ENCODE results near the gene KLHL20. TPM values are rescaled to one million over a fixed set of nuclear protein-coding genes. Genes with fewer than 3 reads are reported as not detected.
"Not testable (repeated sequence)": the region's sequence is repeated elsewhere in the genome, so short reads cannot be mapped to it uniquely, and the experiment has no call there.

The KLHL20 gene
- total and polyA plus RNA-seq, 2 of the 8 experiments (the other 6 are each of a cell fraction or from before 2014, with no cell fraction given), result 4.9 to 12.3 TPM

DNA sequence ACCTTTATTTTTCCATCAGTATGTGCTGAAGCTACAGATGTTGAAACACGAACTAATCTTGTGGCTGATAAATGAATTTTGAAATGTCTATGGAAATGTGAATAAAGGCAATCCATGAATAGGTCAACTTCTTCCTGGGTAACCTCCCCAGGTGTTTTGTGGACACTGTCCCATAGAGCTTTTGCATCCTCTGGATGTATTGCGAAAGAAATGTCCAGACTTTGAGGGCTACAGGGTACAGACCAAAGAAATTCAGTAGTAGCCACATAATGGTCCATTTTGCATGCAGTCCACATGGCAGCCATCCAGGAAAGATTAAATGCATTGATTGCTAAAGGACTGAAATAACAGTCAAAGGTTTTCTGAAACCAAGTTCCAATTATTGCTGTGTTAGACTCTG lies 88.2 kb downstream of the KLHL20 start:
- Histone ChIP-seq H4K8ac (ENCODE audit: extremely low read depth, insufficient read depth, low read length) (no peak overlapping the region), H3K9me3 (ENCODE audit: insufficient read depth in 2 of 2, low read depth in 1 of 2, low read length in 1 of 2) (no peaks in the 10 kb centered on the region), H2BK120ac (replicated peaks; ENCODE audit: low read depth, low read length) (no peak overlapping the region), H3K23me2 (ENCODE audit: low read depth, low read length) (no peaks in the 10 kb centered on the region), H3K4me2 (ENCODE audit: insufficient read depth in 1 of 2, low read depth in 2 of 2, low read length in 2 of 2) (no peak overlapping the region), H3K23ac (ENCODE audit: insufficient read length) (no peak overlapping the region), H2AK5ac (ENCODE audit: low read depth, low read length) (no peak overlapping the region), H2BK20ac (ENCODE audit: low read length) (no peak overlapping the region), H3K4ac (replicated peaks; ENCODE audit: insufficient read length, low read depth, low read length) (no peak overlapping the region), H2BK15ac (ENCODE audit: low read length) (no peak overlapping the region), H3K9ac (replicated peaks in 1 of 4; ENCODE audit: extremely low read depth in 1 of 4, low read depth in 3 of 4, low read length in 3 of 4) (no peak overlapping the region), H2AFZ (ENCODE audit: low read length) (no peak overlapping the region), H3K79me1 (ENCODE audit: low read depth, low read length) (no peaks in the 10 kb centered on the region), H2BK5ac (ENCODE audit: low read depth, low read length) (no peak overlapping the region), H4K20me1 (replicated peaks in 1 of 2; ENCODE audit: control insufficient read depth in 1 of 2, insufficient read depth in 2 of 2, low read length in 2 of 2) (no peaks in the 10 kb centered on the region), H2BK12ac (ENCODE audit: low read depth, low read length) (no peak overlapping the region), H4K91ac (replicated peaks; ENCODE audit: insufficient read length, low read length) (no peak overlapping the region), H3K36me3 (ENCODE audit: control insufficient read depth in 2 of 4, insufficient read depth in 4 of 4, low read length in 3 of 4) (peaks cover 3 to 46% (median 16%) of the 10 kb centered on the region in 4 experiments; a peak in 7 of 8 replicates), H3K27ac (ENCODE audit: low read depth, low read length) (no peak overlapping the region), H3K27me3 (replicated peaks in 1 of 4; ENCODE audit: control insufficient read depth in 3 of 4, extremely low read depth in 1 of 4, insufficient read depth in 3 of 4, low read length in 3 of 4) (no peaks in the 10 kb centered on the region), H3K14ac (ENCODE audit: insufficient read length) (no peak overlapping the region), H3K79me2 (ENCODE audit: control insufficient read depth in 1 of 2, insufficient read depth in 2 of 2, low read length in 2 of 2) (no peaks in the 10 kb centered on the region), H3K18ac (ENCODE audit: extremely low read depth, low read length) (no peak overlapping the region), H3K56ac (replicated peaks; ENCODE audit: insufficient read length, low read depth, low read length) (no peak overlapping the region), H4K5ac (ENCODE audit: insufficient read length, low read depth, low read length) (no peak overlapping the region), H3K4me3 (ENCODE audit: extremely low read depth in 1 of 4, insufficient read depth in 2 of 4, low read depth in 3 of 4, low read length in 4 of 4) (no peak overlapping the region), H3K4me1 (replicated peaks in 1 of 4; ENCODE audit: control insufficient read depth in 3 of 4, insufficient read depth in 4 of 4, low read length in 3 of 4) (no peaks in the 10 kb centered on the region)
- ChIA-PET POLR2A (ENCODE audit: partially characterized antibody) (no interaction called here), CTCF (ENCODE audit: partially characterized antibody) (no interaction called here)
- DNase-seq (ENCODE audit: low read depth in 1 of 2, low spot score in 2 of 2) (no peak), FAIRE-seq (no peak)
- peak; percentile 8; the same call in 1 of the 2 replicates for TF ChIP-seq CEBPB (IDR thresholded peaks at IDR 0.05; ENCODE audit: low read depth, low read length)
- no peak for TF ChIP-seq TEAD4 (IDR thresholded peaks at IDR 0.05; ENCODE audit: low read depth, low read length)
- 87% methylated on average over 2 of the region's 2 CpGs; no CpG with 5 or more reads in 1 of the 2 experiments for WGBS, 2 experiments (ENCODE audit: extremely low coverage in 1 of 2, insufficient coverage in 1 of 2, insufficient read length in 1 of 2, insufficient replicate concordance in 2 of 2, low coverage in 1 of 2, low lambda C conversion rate in 2 of 2, missing lambda C conversion rate in 1 of 2)

DNA sequence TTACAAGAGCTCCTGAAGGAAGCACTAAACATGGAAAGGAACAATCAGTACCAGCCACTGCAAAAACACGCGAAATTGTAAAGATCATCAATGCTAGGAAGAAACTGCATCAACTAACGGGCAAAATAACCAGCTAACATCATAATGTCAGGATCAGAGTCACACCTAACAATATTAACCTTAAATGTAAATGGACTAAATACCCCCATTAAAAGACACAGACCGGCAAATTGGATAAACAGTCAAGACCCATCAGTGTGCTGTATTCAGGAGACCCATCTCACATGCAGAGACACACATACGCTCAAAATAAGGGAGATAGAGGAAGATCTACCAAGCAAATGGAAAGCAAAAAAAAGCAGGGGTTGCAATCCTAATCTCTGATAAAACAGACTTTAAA lies 98.9 kb downstream of the KLHL20 start:
- H3K56ac ChIP-seq (replicated peaks; ENCODE audit: insufficient read length, low read depth, low read length); H3K27me3 ChIP-seq (replicated peaks in 1 of 4; ENCODE audit: control insufficient read depth in 3 of 4, extremely low read depth in 1 of 4, insufficient read depth in 3 of 4, low read length in 3 of 4); DNase-seq (ENCODE audit: low read depth in 1 of 2, low spot score in 2 of 2); H3K18ac ChIP-seq (ENCODE audit: extremely low read depth, low read length); H3K4me1 ChIP-seq (replicated peaks in 1 of 4; ENCODE audit: control insufficient read depth in 3 of 4, insufficient read depth in 4 of 4, low read length in 3 of 4); H3K14ac ChIP-seq (ENCODE audit: insufficient read length); H3K79me1 ChIP-seq (ENCODE audit: low read depth, low read length); H4K8ac ChIP-seq (ENCODE audit: extremely low read depth, insufficient read depth, low read length); H4K5ac ChIP-seq (ENCODE audit: insufficient read length, low read depth, low read length); H4K20me1 ChIP-seq (replicated peaks in 1 of 2; ENCODE audit: control insufficient read depth in 1 of 2, insufficient read depth in 2 of 2, low read length in 2 of 2); H3K27ac ChIP-seq (ENCODE audit: low read depth, low read length); POLR2A ChIA-PET (ENCODE audit: partially characterized antibody); H2BK12ac ChIP-seq (ENCODE audit: low read depth, low read length); H2AFZ ChIP-seq (ENCODE audit: low read length); H3K23me2 ChIP-seq (ENCODE audit: low read depth, low read length); H2BK20ac ChIP-seq (ENCODE audit: low read length); H3K36me3 ChIP-seq (ENCODE audit: control insufficient read depth in 2 of 4, insufficient read depth in 4 of 4, low read length in 3 of 4); H2BK120ac ChIP-seq (replicated peaks; ENCODE audit: low read depth, low read length); FAIRE-seq; H3K4ac ChIP-seq (replicated peaks; ENCODE audit: insufficient read length, low read depth, low read length); H4K91ac ChIP-seq (replicated peaks; ENCODE audit: insufficient read length, low read length); H2BK5ac ChIP-seq (ENCODE audit: low read depth, low read length); H3K23ac ChIP-seq (ENCODE audit: insufficient read length); H3K9ac ChIP-seq (replicated peaks in 1 of 4; ENCODE audit: extremely low read depth in 1 of 4, low read depth in 3 of 4, low read length in 3 of 4); H3K9me3 ChIP-seq (ENCODE audit: insufficient read depth in 2 of 2, low read depth in 1 of 2, low read length in 1 of 2); H3K4me3 ChIP-seq (ENCODE audit: extremely low read depth in 1 of 4, insufficient read depth in 2 of 4, low read depth in 3 of 4, low read length in 4 of 4); H2AK5ac ChIP-seq (ENCODE audit: low read depth, low read length); H3K4me2 ChIP-seq (ENCODE audit: insufficient read depth in 1 of 2, low read depth in 2 of 2, low read length in 2 of 2); H2BK15ac ChIP-seq (ENCODE audit: low read length): not testable (repeated sequence)
- CTCF ChIA-PET (ENCODE audit: partially characterized antibody), result interaction anchor here (0.6 kb wide), 1 partner anchor 21 kb away, joined by 3 read pairs; no protein-coding TSS in a partner anchor
- WGBS, 2 experiments (ENCODE audit: extremely low coverage in 1 of 2, insufficient coverage in 1 of 2, insufficient read length in 1 of 2, insufficient replicate concordance in 2 of 2, low coverage in 1 of 2, low lambda C conversion rate in 2 of 2, missing lambda C conversion rate in 1 of 2), result 97% methylated on average over 5 of the region's 5 CpGs; no CpG with 5 or more reads in 1 of the 2 experiments
- H3K79me2 ChIP-seq (ENCODE audit: control insufficient read depth in 1 of 2, insufficient read depth in 2 of 2, low read length in 2 of 2), result peaks cover 0 to 36% of the 10 kb centered on the region in 2 experiments; a peak in 2 of 4 replicates

All from H1 (cell line).